ENCODE results near the gene ASTN2. TPM values are rescaled to one million over a fixed set of nuclear protein-coding genes. Genes with fewer than 3 reads are reported as not detected.

The ASTN2 gene
- total RNA-seq, 4 donors from 2014 or later: 4.0 to 7.0 (median 4.9) TPM

DNA sequence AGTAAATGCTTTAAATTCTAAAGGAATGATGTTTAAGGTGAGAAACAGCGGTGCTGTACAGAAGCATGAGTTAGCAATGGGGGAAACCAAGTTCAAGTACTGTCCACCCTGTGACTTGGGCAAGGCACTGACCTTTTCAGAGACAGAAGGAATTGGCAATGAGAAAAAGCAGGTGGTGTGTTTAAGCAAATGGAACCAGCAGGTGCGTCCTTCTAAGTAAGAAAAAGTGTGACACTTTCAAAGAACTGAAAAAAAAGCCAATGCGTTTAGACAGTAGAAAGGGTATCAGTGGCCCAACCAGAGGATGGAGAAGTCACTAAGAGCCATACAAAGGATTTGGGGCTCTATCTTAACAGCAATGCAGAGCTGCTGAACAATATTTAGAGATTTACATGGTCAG lies 1010.6 kb downstream of the ASTN2 start:
- Histone ChIP-seq H3K4me1 (no peaks in the 10 kb centered on the region), H3K27me3 (no peaks in the 10 kb centered on the region), H3K27ac (no peak overlapping the region), H3K9me3 (no peaks in the 10 kb centered on the region), H3K36me3 (no peaks in the 10 kb centered on the region), H3K4me3 (no peak overlapping the region)
- TF ChIP-seq EP300 (IDR thresholded peaks at IDR 0.05) (no peak), POLR2A (IDR thresholded peaks at IDR 0.05) (no peak), POLR2AphosphoS5 (IDR thresholded peaks at IDR 0.05) (no peak)
- TF ChIP-seq, protein P1, sequence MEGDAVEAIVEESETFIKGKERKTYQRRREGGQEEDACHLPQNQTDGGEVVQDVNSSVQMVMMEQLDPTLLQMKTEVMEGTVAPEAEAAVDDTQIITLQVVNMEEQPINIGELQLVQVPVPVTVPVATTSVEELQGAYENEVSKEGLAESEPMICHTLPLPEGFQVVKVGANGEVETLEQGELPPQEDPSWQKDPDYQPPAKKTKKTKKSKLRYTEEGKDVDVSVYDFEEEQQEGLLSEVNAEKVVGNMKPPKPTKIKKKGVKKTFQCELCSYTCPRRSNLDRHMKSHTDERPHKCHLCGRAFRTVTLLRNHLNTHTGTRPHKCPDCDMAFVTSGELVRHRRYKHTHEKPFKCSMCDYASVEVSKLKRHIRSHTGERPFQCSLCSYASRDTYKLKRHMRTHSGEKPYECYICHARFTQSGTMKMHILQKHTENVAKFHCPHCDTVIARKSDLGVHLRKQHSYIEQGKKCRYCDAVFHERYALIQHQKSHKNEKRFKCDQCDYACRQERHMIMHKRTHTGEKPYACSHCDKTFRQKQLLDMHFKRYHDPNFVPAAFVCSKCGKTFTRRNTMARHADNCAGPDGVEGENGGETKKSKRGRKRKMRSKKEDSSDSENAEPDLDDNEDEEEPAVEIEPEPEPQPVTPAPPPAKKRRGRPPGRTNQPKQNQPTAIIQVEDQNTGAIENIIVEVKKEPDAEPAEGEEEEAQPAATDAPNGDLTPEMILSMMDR (IDR thresholded peaks at IDR 0.05): no peak
- WGBS, 2 donors (ENCODE audit: low coverage in 1 of 2): 89 to 90% methylated on average over 3 of the region's 3 CpGs
- no peak for ATAC-seq

DNA sequence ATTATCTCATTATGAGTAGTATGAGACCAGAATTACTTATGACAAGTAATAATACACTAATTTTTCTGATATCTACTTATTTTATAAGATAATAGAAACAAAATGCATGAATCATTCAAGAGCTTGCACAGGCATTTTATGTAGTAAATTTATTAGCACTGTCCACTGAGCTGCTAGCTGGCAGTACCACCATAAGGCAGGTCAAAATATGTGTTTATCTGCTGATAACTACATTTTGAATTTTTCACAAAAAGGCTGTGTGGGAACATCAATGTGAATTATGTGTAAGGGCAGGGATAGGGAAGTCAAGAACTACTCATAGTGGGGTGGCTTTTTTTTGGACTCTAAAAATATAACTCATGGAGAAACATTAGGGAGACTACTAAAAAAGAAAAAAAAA lies 1011.7 kb downstream of the ASTN2 start:
- no peak for TF ChIP-seq POLR2AphosphoS5 (IDR thresholded peaks at IDR 0.05)
- no peak for TF ChIP-seq EP300 (IDR thresholded peaks at IDR 0.05)
- TF ChIP-seq POLR2A (IDR thresholded peaks at IDR 0.05): no peak
- TF ChIP-seq, protein P1 (IDR thresholded peaks at IDR 0.05): no peak
- Histone ChIP-seq H3K4me3 (no peak overlapping the region), H3K9me3 (no peaks in the 10 kb centered on the region), H3K27ac (no peak overlapping the region), H3K4me1 (no peaks in the 10 kb centered on the region), H3K27me3 (no peaks in the 10 kb centered on the region), H3K36me3 (no peaks in the 10 kb centered on the region)
- no peak for ATAC-seq

DNA sequence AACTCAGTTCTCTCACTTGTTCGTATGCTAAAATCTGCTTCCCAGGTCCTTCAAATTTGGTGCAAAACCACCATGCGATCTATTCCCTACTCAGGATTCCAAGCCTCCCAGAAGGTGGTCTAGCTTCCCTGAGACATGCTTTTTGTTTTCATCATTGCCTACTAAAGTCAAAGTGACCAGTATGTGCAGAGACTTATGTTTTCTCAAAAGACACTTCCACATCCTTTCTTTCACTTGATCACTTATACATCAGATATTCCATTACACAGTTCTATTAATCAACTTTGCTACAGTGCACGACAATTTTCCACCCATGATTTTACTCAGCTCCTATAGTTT lies 1019.2 kb downstream of the ASTN2 start:
- H3K9me3 ChIP-seq: no peaks in the 10 kb centered on the region
- no peak overlapping the region for H3K4me3 ChIP-seq
- H3K36me3 ChIP-seq: peaks cover 0 to 11% of the 10 kb centered on the region in 2 donors
- H3K27me3 ChIP-seq: no peaks in the 10 kb centered on the region
- no peak for ATAC-seq
- no peak for TF ChIP-seq POLR2AphosphoS5 (IDR thresholded peaks at IDR 0.05)
- TF ChIP-seq POLR2A (IDR thresholded peaks at IDR 0.05): no peak
- TF ChIP-seq EP300 (IDR thresholded peaks at IDR 0.05): no peak
- TF ChIP-seq, protein P1 (IDR thresholded peaks at IDR 0.05): no peak
- 79 to 92% methylated on average over 3 of the region's 3 CpGs for WGBS, 2 donors (ENCODE audit: low coverage in 1 of 2)
- no peaks in the 10 kb centered on the region for H3K4me1 ChIP-seq
- no peak overlapping the region for H3K27ac ChIP-seq

DNA sequence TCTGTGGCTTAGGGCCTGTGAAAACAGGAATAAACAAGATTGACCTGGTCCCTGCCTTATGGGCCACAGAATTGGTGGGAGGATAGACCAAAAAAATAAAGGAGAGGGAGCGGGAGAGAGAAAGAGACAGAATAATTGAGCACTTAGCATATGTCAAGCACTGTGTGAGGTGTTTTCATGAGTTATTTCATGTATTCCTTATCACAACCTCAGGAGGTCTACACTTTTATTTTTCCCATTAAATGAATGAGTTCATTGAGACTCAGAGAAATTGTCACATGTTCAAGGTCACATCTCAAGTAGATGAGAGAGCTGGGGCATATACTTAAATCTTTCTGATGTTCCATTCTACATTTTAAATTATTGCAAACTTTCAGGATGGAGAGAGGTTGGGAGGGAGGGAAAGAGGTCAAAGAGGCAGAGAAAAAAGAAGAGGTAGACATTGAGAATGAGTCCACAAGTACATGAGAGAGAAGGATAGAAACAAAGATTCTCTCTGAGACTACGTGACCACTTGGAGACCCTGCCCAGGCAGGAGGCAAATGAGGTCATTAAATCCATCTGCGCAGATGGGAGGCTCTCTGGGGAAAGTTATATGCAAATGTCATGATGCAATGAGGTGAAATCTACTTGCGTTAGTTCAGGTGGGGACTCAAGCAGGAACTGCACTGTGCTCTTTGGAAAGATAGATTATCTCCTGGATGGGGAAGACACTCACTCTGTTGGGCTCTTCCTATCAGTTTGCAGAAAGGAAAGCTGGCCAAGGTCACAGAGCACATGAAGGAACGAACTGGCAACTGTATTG lies 1019.8 kb downstream of the ASTN2 start:
- ATAC-seq: no peak
- 89 to 92% methylated on average over 3 to 5 of the region's 5 CpGs for WGBS, 2 donors (ENCODE audit: low coverage in 1 of 2)
- Histone ChIP-seq H3K27ac (no peak overlapping the region), H3K36me3 (peaks cover 0 to 11% of the 10 kb centered on the region in 2 donors), H3K4me1 (no peaks in the 10 kb centered on the region), H3K9me3 (no peaks in the 10 kb centered on the region), H3K27me3 (no peaks in the 10 kb centered on the region), H3K4me3 (no peak overlapping the region)
- TF ChIP-seq POLR2AphosphoS5 (IDR thresholded peaks at IDR 0.05) (no peak), EP300 (IDR thresholded peaks at IDR 0.05) (no peak), POLR2A (IDR thresholded peaks at IDR 0.05) (no peak)
- TF ChIP-seq, protein P1 (IDR thresholded peaks at IDR 0.05): no peak

DNA sequence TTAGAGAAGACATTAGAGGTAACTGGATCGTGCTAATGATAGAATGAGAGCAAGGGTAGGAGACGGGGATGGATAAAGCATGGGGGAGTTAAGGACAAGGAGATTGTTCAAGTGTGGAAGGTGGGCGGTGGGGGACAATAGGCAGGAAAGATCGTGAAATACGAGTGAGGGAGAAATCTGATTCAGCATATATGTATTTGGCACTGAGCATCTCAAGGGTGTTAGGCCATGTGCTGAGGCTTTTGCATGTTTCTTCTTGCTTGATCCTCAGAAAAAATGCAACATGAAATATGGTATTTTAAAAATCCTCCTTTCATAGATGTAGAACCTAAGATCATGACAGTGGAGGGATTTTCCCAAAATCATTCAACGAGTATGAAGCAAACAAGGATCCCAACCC lies 1020.8 kb downstream of the ASTN2 start:
- H3K36me3 ChIP-seq: peaks cover 0 to 11% of the 10 kb centered on the region in 2 donors
- no peaks in the 10 kb centered on the region for H3K9me3 ChIP-seq
- no peak for ATAC-seq
- no peak overlapping the region for H3K27ac ChIP-seq
- 93 to 96% methylated on average over 6 of the region's 6 CpGs for WGBS, 2 donors (ENCODE audit: low coverage in 1 of 2)
- no peaks in the 10 kb centered on the region for H3K27me3 ChIP-seq
- TF ChIP-seq EP300 (IDR thresholded peaks at IDR 0.05) (no peak), POLR2AphosphoS5 (IDR thresholded peaks at IDR 0.05) (no peak), POLR2A (IDR thresholded peaks at IDR 0.05) (no peak)
- TF ChIP-seq, protein P1 (IDR thresholded peaks at IDR 0.05): no peak
- H3K4me3 ChIP-seq: no peak overlapping the region
- H3K4me1 ChIP-seq: no peaks in the 10 kb centered on the region
